Measurements from ENCODE around the gene RNF144A. TPM values are rescaled to one million over a fixed set of nuclear protein-coding genes. Genes with fewer than 3 reads are reported as not detected.

Gene RNF144A
- total and polyA plus RNA-seq, 2 of the 13 experiments (the other 11 are each of a cell fraction or from before 2014, with no cell fraction given), result 13.9 to 16.5 TPM

DNA sequence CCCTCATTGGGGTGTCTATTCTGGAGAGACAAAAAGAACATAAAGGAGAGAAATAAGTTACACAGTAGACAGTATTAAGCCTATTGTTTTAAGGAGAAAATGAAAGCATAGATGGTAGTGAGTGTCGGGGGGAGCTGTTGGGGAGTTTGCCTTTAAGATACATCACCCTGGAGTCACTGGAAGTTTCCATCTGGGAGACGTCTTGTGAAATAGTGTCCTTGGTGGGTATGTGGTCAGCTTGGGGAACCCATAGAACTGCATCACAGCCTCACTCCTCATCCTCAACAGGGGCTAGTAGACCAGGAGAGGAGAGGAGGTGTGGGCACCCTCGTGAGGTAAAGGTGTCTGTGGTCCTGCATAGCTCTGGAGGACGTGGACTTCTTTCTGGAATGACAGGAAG is 60.6 kb downstream of the RNF144A start:
- ATAC-seq (no peak), DNase-seq (ENCODE audit: low spot score) (no peak), FAIRE-seq (no peak)
- BruUV-seq (replicated peaks), result no TSS peak
- H3K9ac ChIP-seq (ENCODE audit: insufficient read depth, low read depth, low read length), result no peak overlapping the region
- no peak for TF ChIP-seq ISL2 (CRISPR knock-in tag; IDR thresholded peaks at IDR 0.05)
- no peak for TF ChIP-seq KLF11 (CRISPR knock-in tag; IDR thresholded peaks at IDR 0.05)
- TF ChIP-seq MIER2 (CRISPR knock-in tag; IDR thresholded peaks at IDR 0.05), result no peak
- H3K27ac ChIP-seq (ENCODE audit: extremely low read length, insufficient read depth, low read length), result no peak overlapping the region
- no peak overlapping the region for H3K4me3 ChIP-seq (replicated peaks in 1 of 3; ENCODE audit: insufficient read depth in 1 of 3, low read depth in 2 of 3, low read length in 3 of 3)
- peaks cover 4% of the 10 kb centered on the region; the same call in 1 of the 2 replicates for H3K9me3 ChIP-seq (ENCODE audit: low read length)
- ChIA-PET CTCF (ENCODE audit: low intra/inter-chr PET ratio, low total read pairs) (no interaction called here), POLR2A (no interaction called here)
- WGBS (ENCODE audit: low lambda C conversion rate), result 84% methylated on average over 4 of the region's 4 CpGs
- no peaks in the 10 kb centered on the region; a peak in 1 of 5 replicates for H3K36me3 ChIP-seq (replicated peaks in 1 of 2; ENCODE audit: control insufficient read depth in 1 of 2, insufficient read depth in 2 of 2, low read length in 2 of 2)
- no peaks in the 10 kb centered on the region for H4K20me1 ChIP-seq (ENCODE audit: insufficient read depth, low read length)
- H3K79me2 ChIP-seq (ENCODE audit: insufficient read depth, low read length), result no peaks in the 10 kb centered on the region
- no peaks in the 10 kb centered on the region for H3K4me1 ChIP-seq (ENCODE audit: insufficient read depth, low read length)
- H2AFZ ChIP-seq (ENCODE audit: low read length), result no peak overlapping the region
- intact Hi-C loops (cut with micrococcal nuclease; ENCODE audit: unreplicated experiment) (no loop called here), in situ Hi-C loops (cut with HindIII; ENCODE audit: extremely low pct_ligation_motif_present, low pct_unique_long_range_greater_than_20kb) (no loop called here)
- no peaks in the 10 kb centered on the region for H3K27me3 ChIP-seq (ENCODE audit: control insufficient read depth in 1 of 2, insufficient read depth in 2 of 2, low read length in 2 of 2)
- H3K4me2 ChIP-seq (ENCODE audit: low read depth, low read length), result no peak overlapping the region

DNA sequence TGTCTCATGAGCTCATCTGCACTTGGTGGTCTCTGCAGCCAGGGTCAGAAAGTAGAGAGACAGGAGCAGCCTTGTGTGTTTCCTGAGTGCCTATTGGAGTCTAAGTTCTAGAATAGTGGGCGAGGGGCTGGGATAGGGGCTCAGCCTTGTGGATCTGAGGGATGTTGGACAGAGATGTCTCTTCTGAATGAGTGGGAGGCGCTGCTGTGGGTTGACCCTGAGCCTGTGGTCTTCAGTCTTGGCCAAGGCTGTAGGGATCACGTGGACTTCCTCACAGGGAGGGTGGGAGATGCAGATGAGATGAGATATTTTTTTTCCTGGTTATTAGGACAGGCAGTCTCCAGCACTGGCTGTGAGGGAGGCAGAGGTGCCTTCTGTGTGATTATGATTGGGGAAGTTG is 61.8 kb downstream of the RNF144A start:
- no TSS peak for BruUV-seq (replicated peaks)
- ATAC-seq (no peak), DNase-seq (ENCODE audit: low spot score) (no peak), FAIRE-seq (no peak)
- no peak overlapping the region for H3K4me2 ChIP-seq (ENCODE audit: low read depth, low read length)
- no peak overlapping the region for H3K4me3 ChIP-seq (replicated peaks in 1 of 3; ENCODE audit: insufficient read depth in 1 of 3, low read depth in 2 of 3, low read length in 3 of 3)
- intact Hi-C loops (cut with micrococcal nuclease; ENCODE audit: unreplicated experiment), result no loop called here
- no peak overlapping the region for H3K27ac ChIP-seq (ENCODE audit: extremely low read length, insufficient read depth, low read length)
- H3K9ac ChIP-seq (ENCODE audit: insufficient read depth, low read depth, low read length), result no peak overlapping the region
- no peak overlapping the region for H2AFZ ChIP-seq (ENCODE audit: low read length)
- no peaks in the 10 kb centered on the region for H3K79me2 ChIP-seq (ENCODE audit: insufficient read depth, low read length)
- in situ Hi-C loops (cut with HindIII; ENCODE audit: extremely low pct_ligation_motif_present, low pct_unique_long_range_greater_than_20kb), result no loop called here
- H3K9me3 ChIP-seq (ENCODE audit: low read length), result peaks cover 4% of the 10 kb centered on the region; the same call in 1 of the 2 replicates
- H3K4me1 ChIP-seq (ENCODE audit: insufficient read depth, low read length), result no peaks in the 10 kb centered on the region
- ChIA-PET CTCF (ENCODE audit: low intra/inter-chr PET ratio, low total read pairs) (no interaction called here), POLR2A (no interaction called here)
- no peaks in the 10 kb centered on the region; a peak in 1 of 5 replicates for H3K36me3 ChIP-seq (replicated peaks in 1 of 2; ENCODE audit: control insufficient read depth in 1 of 2, insufficient read depth in 2 of 2, low read length in 2 of 2)
- 91% methylated on average over 3 of the region's 3 CpGs for WGBS (ENCODE audit: low lambda C conversion rate)
- H4K20me1 ChIP-seq (ENCODE audit: insufficient read depth, low read length), result no peaks in the 10 kb centered on the region
- H3K27me3 ChIP-seq (ENCODE audit: control insufficient read depth in 1 of 2, insufficient read depth in 2 of 2, low read length in 2 of 2), result no peaks in the 10 kb centered on the region
- TF ChIP-seq, protein P1, sequence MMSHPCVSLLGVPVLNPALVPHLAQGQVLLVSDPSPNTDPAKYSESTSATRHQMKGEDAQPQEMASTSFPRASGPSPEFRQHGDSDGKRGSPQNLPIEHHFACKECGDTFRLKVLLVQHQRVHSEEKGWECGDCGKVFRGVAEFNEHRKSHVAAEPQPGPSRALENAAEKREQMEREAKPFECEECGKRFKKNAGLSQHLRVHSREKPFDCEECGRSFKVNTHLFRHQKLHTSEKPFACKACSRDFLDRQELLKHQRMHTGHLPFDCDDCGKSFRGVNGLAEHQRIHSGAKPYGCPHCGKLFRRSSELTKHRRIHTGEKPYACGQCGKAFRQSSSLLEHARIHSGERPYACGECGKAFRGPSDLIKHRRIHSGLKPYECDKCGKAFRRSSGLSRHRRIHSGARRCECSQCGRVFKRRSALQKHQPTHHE (CRISPR knock-in tag; IDR thresholded peaks at IDR 0.05; ENCODE audit: borderline replicate concordance), result no peak
- no peak for TF ChIP-seq ZNF382 (CRISPR knock-in tag; IDR thresholded peaks at IDR 0.05; ENCODE audit: borderline replicate concordance)
- TF ChIP-seq, protein P2, sequence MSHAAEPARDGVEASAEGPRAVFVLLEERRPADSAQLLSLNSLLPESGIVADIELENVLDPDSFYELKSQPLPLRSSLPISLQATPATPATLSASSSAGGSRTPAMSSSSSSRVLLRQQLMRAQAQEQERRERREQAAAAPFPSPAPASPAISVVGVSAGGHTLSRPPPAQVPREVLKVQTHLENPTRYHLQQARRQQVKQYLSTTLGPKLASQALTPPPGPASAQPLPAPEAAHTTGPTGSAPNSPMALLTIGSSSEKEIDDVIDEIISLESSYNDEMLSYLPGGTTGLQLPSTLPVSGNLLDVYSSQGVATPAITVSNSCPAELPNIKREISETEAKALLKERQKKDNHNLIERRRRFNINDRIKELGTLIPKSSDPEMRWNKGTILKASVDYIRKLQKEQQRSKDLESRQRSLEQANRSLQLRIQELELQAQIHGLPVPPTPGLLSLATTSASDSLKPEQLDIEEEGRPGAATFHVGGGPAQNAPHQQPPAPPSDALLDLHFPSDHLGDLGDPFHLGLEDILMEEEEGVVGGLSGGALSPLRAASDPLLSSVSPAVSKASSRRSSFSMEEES (CRISPR knock-in tag; IDR thresholded peaks at IDR 0.05), result no peak
- TF ChIP-seq CHCHD3 (CRISPR knock-in tag; IDR thresholded peaks at IDR 0.05), result no peak
- no peak for TF ChIP-seq KAT8 (CRISPR knock-in tag; IDR thresholded peaks at IDR 0.05)
- no peak for TF ChIP-seq MEIS1 (CRISPR knock-in tag; IDR thresholded peaks at IDR 0.05; ENCODE audit: borderline replicate concordance)

All from HepG2 (cell line).